ENCODE measurements around the gene LRRC7. TPM values are rescaled to one million over a fixed set of nuclear protein-coding genes. Genes with fewer than 3 reads are reported as not detected.

Gene LRRC7
- total RNA-seq, 1 donor from 2014 or later, result 0.06 TPM

GRCh38 chr1:70083519-70083918 is 515.8 kb downstream of the LRRC7 start:
- no peak for DNase-seq (ENCODE audit: extremely low read depth, low read depth, low spot score)

GRCh38 chr1:70084314-70084915 is 516.7 kb downstream of the LRRC7 start:
- no peak for DNase-seq (ENCODE audit: extremely low read depth, low read depth, low spot score)

- no peak for DNase-seq (ENCODE audit: extremely low read depth, low read depth, low spot score)
Observed at GRCh38 chr1:70085521-70085920, 517.8 kb downstream of the LRRC7 start.

GRCh38 chr1:70086897-70087296 is 519.2 kb downstream of the LRRC7 start:
- DNase-seq (ENCODE audit: extremely low read depth, low read depth, low spot score), result no peak

GRCh38 chr1:70090141-70090540 is 522.4 kb downstream of the LRRC7 start:
- DNase-seq (ENCODE audit: extremely low read depth, low read depth, low spot score), result no peak

- DNase-seq (ENCODE audit: extremely low read depth, low read depth, low spot score), result no peak
Observed at GRCh38 chr1:70090875-70091274, 523.2 kb downstream of the LRRC7 start.

GRCh38 chr1:70091811-70092210 is 524.1 kb downstream of the LRRC7 start:
- no peak for DNase-seq (ENCODE audit: extremely low read depth, low read depth, low spot score)

GRCh38 chr1:70092526-70092925 is 524.8 kb downstream of the LRRC7 start:
- no peak for DNase-seq (ENCODE audit: extremely low read depth, low read depth, low spot score)

GRCh38 chr1:70093250-70093975 is 525.7 kb downstream of the LRRC7 start:
- no peak for DNase-seq (ENCODE audit: extremely low read depth, low read depth, low spot score)

- no peak for DNase-seq (ENCODE audit: extremely low read depth, low read depth, low spot score)
Observed at GRCh38 chr1:70101231-70101630, 533.5 kb downstream of the LRRC7 start.

GRCh38 chr1:70101774-70102173 is 534.1 kb downstream of the LRRC7 start:
- DNase-seq (ENCODE audit: extremely low read depth, low read depth, low spot score), result no peak

GRCh38 chr1:70103770-70104169 is 536.0 kb downstream of the LRRC7 start:
- no peak for DNase-seq (ENCODE audit: extremely low read depth, low read depth, low spot score)

GRCh38 chr1:70109241-70109640 is 541.5 kb downstream of the LRRC7 start:
- no peak for DNase-seq (ENCODE audit: extremely low read depth, low read depth, low spot score)

GRCh38 chr1:70112838-70113237 is 545.1 kb downstream of the LRRC7 start:
- DNase-seq (ENCODE audit: extremely low read depth, low read depth, low spot score), result no peak

- DNase-seq (ENCODE audit: extremely low read depth, low read depth, low spot score), result no peak
Observed at GRCh38 chr1:70115315-70115714, 547.6 kb downstream of the LRRC7 start.

- DNase-seq (ENCODE audit: extremely low read depth, low read depth, low spot score), result no peak
Observed at GRCh38 chr1:70117046-70117445, 549.3 kb downstream of the LRRC7 start.

- DNase-seq (ENCODE audit: extremely low read depth, low read depth, low spot score), result no peak
Observed at GRCh38 chr1:70134148-70134547, 566.4 kb downstream of the LRRC7 start.

GRCh38 chr1:70140343-70140742 is 572.6 kb downstream of the LRRC7 start:
- DNase-seq (ENCODE audit: extremely low read depth, low read depth, low spot score), result no peak

GRCh38 chr1:70140894-70141293 is 573.2 kb downstream of the LRRC7 start:
- DNase-seq (ENCODE audit: extremely low read depth, low read depth, low spot score), result no peak

GRCh38 chr1:70142075-70142474 is 574.4 kb downstream of the LRRC7 start:
- DNase-seq (ENCODE audit: extremely low read depth, low read depth, low spot score), result no peak

- no peak for DNase-seq (ENCODE audit: extremely low read depth, low read depth, low spot score)
Observed at GRCh38 chr1:70143048-70143659, 575.4 kb downstream of the LRRC7 start.

GRCh38 chr1:70146488-70146887 is 578.8 kb downstream of the LRRC7 start:
- DNase-seq (ENCODE audit: extremely low read depth, low read depth, low spot score), result no peak

All from glomerular endothelial cell (primary cell).